HCT116 (cell line): ENCODE measurements around the gene STAC.

Experiments used
- CEBPB ChIP-seq: IDR thresholded peaks from 2 replicates; pipeline ENCODE4 v1.6.1; 2012; ENCODE audit warnings: low read depth
- EZH2 ChIP-seq: fragments of 200-600 bp; sonication (generic); IDR thresholded peaks from 2 replicates; pipeline ENCODE4 v1.6.1; 2017; ENCODE audit warnings: antibody characterized with exemption, mixed run types
- EZH2phosphoT487 ChIP-seq: fragments of 200-600 bp; IDR thresholded peaks from 2 replicates; pipeline ENCODE4 v1.6.1; 2018; ENCODE audit warnings: antibody characterized with exemption, borderline replicate concordance
- JUND ChIP-seq: IDR thresholded peaks from 2 replicates; pipeline ENCODE4 v1.6.1; 2012
- POLR2A ChIP-seq: IDR thresholded peaks from 2 replicates; pipeline ENCODE4 v1.7.0; 2011; ENCODE audit warnings: borderline replicate concordance; ENCODE audit not compliant: insufficient read depth, insufficient read length; ENCODE audit errors: extremely low read depth
- POLR2AphosphoS5 ChIP-seq: IDR thresholded peaks from 2 replicates; pipeline ENCODE4 v1.6.1; 2011; ENCODE audit warnings: mild to moderate bottlenecking, low read depth, low read length, moderate library complexity
- SIN3A ChIP-seq: IDR thresholded peaks from 2 replicates; pipeline ENCODE4 v1.6.1; 2012; ENCODE audit warnings: low read depth
- YY1 ChIP-seq: IDR thresholded peaks from 2 replicates; pipeline ENCODE4 v1.6.1; 2011; ENCODE audit warnings: low read length, low read depth, moderate library complexity, mild to moderate bottlenecking; ENCODE audit not compliant: insufficient replicate concordance; ENCODE audit errors: extremely low read depth
- TF ChIP-seq, protein P1 (sequence below), 3 experiments: fragments of 200-600 bp in 1 of 3; sonication (generic) in 1 of 3; IDR thresholded peaks in 2 of 3; conservative IDR thresholded peaks in 1 of 3; 2 replicates each; pipeline ENCODE4 v1.5.1; 2012 to 2017; ENCODE audit warnings: low read depth in 2 of 3, low read length in 2 of 3, antibody characterized with exemption in 1 of 3, borderline replicate concordance in 1 of 3, control low read depth in 1 of 3, mild to moderate bottlenecking in 1 of 3, mixed read lengths in 1 of 3, mixed run types in 1 of 3, moderate library complexity in 1 of 3; ENCODE audit not compliant: insufficient read depth in 1 of 3
- TF ChIP-seq, protein P2 (sequence below): IDR thresholded peaks from 2 replicates; pipeline ENCODE4 v1.6.1; 2012
- TF ChIP-seq, protein P3 (sequence below): IDR thresholded peaks from 2 replicates; pipeline ENCODE4 v1.6.1; 2012

DNA sequence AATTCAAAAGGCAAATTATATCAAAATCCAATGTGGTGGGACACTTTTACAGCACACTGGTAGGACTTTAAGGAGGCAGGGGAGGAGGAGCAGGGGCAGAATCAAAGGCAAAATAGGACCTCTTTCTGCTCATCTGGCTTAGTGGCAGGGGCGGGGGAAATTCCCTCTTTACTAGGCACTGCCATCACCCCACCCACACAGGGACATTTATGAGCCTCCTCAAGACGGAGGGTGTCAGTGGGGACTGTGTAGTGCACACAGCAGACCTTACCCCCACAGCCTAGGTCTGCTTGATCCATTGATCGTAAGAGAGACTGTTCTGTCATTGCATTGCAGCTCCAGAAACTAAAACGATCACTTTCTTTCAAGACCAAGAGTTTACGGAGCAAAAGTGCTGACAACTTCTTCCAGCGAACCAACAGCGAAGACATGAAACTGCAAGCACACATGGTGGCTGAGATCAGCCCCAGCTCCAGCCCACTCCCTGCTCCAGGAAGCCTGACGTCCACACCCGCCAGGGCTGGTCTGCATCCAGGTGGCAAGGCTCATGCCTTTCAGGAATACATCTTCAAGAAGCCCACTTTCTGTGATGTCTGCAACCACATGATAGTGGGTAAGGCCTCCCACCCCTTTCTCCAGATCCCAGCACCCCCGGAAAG is 62.9 kb downstream of the STAC start:
- TF ChIP-seq, protein P1, sequence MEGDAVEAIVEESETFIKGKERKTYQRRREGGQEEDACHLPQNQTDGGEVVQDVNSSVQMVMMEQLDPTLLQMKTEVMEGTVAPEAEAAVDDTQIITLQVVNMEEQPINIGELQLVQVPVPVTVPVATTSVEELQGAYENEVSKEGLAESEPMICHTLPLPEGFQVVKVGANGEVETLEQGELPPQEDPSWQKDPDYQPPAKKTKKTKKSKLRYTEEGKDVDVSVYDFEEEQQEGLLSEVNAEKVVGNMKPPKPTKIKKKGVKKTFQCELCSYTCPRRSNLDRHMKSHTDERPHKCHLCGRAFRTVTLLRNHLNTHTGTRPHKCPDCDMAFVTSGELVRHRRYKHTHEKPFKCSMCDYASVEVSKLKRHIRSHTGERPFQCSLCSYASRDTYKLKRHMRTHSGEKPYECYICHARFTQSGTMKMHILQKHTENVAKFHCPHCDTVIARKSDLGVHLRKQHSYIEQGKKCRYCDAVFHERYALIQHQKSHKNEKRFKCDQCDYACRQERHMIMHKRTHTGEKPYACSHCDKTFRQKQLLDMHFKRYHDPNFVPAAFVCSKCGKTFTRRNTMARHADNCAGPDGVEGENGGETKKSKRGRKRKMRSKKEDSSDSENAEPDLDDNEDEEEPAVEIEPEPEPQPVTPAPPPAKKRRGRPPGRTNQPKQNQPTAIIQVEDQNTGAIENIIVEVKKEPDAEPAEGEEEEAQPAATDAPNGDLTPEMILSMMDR (IDR thresholded peaks at IDR 0.05 in 2 of 3, conservative IDR thresholded peaks at IDR 0.05 in 1 of 3; ENCODE audit: borderline replicate concordance in 1 of 3, insufficient read depth in 1 of 3, low read depth in 2 of 3, low read length in 2 of 3): no peak
- TF ChIP-seq EZH2phosphoT487: no peak
- TF ChIP-seq POLR2A: no peak
- no peak for TF ChIP-seq SIN3A
- TF ChIP-seq JUND: no peak
- TF ChIP-seq, protein P2, sequence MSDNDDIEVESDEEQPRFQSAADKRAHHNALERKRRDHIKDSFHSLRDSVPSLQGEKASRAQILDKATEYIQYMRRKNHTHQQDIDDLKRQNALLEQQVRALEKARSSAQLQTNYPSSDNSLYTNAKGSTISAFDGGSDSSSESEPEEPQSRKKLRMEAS: no peak
- TF ChIP-seq, protein P3, sequence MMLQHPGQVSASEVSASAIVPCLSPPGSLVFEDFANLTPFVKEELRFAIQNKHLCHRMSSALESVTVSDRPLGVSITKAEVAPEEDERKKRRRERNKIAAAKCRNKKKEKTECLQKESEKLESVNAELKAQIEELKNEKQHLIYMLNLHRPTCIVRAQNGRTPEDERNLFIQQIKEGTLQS: no peak
- TF ChIP-seq POLR2AphosphoS5: no peak
- TF ChIP-seq EZH2: no peak
- no peak for TF ChIP-seq CEBPB
- no peak for TF ChIP-seq YY1
